SK-N-DZ (cell line): Measurements from ENCODE around the gene FBXO24.

Experiments used
- DNase-seq: peaks from one replicate; pipeline ENCODE4 v3.0.0-alpha.2; 2015; ENCODE audit warnings: low spot score

FBXO24 gene

GRCh38 chr7:100614308-100614861 lies 28.3 kb downstream of the FBXO24 start:
- DNase-seq = no peak

DNA sequence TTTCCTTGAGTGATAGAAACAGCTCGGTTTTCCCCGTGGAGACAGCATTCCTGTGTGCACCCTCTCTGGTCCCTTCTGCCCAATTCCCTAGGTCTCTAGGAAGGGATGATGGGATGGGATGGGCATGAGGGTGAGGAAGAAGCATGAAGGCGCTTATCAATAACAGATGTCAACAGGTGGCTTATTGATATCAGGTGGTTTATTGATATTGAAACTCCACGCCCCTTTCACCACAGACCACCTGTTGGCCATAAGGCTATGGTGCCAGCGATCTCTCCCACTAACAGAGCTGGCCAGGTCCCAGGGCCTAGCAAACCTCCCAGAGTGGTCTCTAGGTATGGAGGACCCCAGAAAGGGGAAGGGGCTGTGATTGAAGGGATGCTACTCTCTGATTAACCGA lies 34.1 kb downstream of the FBXO24 start:
- DNase-seq = no peak

DNA sequence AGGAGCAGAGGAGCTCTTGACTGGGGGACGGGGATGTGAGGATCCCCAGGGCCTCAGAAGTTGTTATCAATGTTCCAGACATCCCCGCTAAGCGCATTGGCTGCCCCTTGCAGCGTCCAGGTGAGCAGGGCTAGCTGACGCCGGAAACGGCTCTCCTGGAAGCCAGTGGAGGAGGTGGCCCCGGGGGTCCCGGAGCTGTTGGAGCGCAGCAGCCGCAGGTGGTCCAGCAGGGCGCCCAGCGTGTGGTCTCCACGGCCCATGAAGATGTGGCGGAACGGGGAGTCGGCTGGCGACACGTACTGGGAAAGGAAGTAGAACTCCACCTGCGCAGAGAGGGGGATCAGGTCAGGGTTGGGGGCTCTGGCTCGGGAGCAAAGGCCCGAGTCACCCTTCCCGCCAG lies 34.7 kb downstream of the FBXO24 start:
- DNase-seq = no peak

- no peak for DNase-seq
Observed at GRCh38 chr7:100621554-100621953, 35.4 kb downstream of the FBXO24 start.

DNA sequence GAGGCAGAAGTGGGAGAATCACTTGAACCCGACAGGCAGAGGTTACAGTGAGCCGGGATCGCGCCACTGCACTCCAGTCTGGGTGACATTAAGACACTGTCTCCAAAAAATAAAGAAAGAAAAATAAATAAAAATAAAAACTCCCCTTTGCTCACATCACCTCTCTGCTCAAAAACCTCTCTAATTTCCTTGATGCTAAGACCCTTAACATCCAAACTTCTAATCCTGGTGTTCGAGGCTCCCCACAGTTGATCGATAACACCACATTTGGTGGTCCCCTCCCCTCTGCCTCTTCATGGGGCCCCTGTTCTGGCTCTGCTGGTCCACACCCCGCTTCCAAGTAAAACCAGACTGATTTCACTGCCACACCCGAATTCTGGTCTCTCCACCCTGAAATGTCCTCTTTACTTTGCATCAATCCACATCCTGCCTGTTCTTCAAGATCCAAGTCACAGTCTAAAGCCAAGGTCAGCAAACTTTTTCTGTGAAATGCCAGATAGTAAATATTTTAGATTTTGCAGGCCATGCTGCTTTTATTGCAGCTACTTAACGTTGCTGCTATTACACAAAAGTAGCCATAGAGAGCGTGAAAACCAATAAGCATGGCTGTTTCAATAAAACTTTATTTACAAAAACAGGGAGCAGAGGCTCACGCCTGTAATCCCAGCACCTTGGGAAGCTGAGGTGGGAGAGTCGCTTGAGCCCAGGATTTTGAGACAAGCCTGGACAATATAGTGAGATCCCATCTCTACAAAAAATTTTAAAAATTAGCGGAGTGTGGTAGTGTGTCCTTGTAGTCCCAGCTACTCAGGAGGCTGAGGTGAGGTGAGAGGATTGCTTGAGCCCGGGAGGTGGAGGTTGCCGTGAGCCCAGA lies 38.1 kb downstream of the FBXO24 start:
- no peak for DNase-seq

DNA sequence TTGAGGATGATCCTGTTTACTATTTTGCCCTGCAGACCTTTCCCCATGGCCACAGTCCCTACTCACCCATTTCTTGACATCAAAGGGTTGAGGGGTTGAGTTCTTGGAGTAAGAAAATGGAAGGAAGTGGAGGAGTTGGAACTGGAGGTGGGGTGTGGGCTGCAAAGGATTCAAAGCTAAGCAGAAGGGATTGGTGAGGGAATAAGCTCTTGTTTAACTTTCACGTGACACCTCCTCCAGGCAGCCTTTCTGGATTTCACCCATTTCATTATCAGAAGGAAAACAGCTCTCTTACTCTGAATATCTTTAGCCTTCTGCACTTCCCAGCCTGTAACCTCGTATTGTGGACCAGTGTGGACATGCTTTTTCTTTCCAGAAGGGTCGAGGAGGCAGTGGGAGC lies 39.9 kb downstream of the FBXO24 start:
- no peak for DNase-seq

- DNase-seq = peak; percentile 88
Observed at GRCh38 chr7:100626530-100627237, 40.6 kb downstream of the FBXO24 start.

GRCh38 chr7:100627238-100627549 lies 41.1 kb downstream of the FBXO24 start:
- DNase-seq = no peak

- peak; percentile 50 for DNase-seq
Observed at GRCh38 chr7:100629117-100629716, 43.1 kb downstream of the FBXO24 start.

DNA sequence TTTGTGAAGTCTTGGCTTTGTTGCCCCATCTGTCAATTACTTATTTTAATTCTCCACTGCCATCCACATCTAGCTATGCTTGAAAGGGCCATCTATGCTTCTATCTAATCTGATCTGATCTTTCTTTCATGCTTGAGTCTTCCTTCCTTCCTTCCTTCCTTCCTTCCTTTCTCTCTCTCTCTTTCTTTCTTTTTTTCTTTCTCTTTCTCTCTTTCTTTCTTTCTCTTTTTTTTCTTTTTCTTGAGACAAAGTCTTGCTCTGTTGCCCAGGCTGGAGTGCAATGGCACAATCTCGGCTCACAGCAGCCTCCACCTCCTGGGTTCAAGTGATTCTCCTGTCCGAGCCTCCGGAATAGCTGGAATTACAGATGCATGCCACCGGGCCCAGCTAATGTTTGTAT lies 43.9 kb downstream of the FBXO24 start:
- DNase-seq = no peak

DNA sequence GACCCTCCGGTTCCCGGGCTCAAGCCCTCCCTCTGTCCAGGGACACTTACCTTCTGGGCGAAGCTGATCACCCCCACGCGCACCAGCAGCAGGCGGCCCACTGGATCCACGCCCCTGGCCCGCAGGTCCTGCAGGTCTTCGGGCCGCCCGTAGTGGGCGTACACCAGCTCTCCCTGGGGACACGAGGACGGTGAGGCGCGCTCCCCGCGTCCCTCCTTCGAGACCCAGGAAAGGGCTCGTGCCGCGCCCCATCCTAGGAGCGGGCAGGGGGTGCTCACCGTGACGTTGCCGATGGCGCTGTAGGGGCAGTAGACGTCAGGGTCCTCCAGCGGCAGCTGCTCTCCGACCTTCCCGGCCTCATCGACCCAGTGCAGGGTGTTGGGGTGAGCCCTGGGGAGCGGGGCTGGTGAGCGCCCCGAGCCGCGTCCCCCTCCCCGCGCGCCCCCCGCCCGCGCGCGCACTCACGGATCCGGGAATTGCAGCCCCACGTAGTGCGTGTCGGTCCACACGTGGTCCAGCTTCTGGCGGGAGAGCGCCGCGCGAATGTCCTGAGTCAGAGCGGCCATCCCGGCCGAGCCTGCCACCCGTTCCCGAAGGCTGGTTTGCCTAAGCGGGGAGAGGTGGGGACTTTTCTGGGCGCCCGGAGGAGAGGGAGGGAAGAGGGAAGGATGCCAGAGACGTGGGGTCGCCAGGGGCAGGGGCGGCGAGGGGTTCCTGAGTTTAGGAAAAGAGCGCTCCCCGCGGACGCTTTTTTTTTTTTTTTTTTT lies 47.0 kb downstream of the FBXO24 start:
- peak; percentile 55 for DNase-seq

DNA sequence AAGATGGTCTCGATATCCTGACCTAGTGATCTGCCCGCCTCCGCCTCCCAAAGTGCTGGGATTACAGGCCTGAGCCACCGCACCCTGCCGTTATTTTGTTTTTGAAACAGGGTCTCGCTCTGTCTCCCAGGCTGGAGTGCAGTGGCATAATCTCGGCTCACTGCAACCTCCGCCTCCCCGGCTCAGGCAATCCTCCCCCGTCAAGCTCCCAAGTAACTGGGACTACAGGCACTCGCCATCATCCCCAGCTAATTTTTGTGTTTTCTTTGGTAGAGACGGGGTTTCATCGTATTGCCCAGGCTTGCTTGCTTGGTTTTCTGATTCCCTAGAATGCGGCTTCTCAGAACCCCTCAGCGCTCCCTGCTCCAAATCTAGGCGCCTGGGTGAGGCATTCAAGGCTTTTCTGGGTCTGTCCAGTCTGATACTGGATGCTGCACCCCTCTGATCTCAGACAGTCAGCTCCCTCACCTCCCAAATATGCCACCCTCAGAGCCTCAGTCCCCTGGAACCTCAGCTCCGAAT lies 53.9 kb downstream of the FBXO24 start:
- no peak for DNase-seq

GRCh38 chr7:100640517-100641440 lies 54.7 kb downstream of the FBXO24 start:
- DNase-seq = no peak

DNA sequence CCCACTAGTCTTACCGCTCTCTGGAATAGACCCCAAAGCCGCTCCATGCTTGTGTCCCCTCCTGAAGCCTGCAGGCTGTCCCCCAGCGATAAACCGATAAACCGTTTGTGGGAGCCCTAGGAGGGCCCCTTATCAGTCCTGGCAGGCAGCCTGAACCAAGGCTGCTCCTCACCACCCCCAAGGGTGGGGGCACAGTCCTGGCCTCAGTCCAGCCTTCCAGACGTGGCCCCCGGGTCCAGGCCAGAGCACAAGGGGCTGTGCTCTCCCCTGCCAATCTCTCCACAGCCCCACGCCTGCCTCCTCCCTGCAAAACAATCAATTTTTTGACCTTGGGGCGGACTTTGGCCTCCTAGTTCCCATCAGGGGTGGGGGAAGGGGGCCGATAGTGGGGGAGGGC lies 55.3 kb downstream of the FBXO24 start, which contains the start of gene TFR2:
TFR2 (minus strand) TSS at position 90 of the 397 bp plus-strand sequence; CDS start at position 47, 43 bp downstream.
- no peak for DNase-seq

GRCh38 chr7:100641860-100642533 lies 55.9 kb downstream of the FBXO24 start:
- no peak for DNase-seq

- no peak for DNase-seq
Observed at GRCh38 chr7:100642534-100642907, 56.4 kb downstream of the FBXO24 start.

- no peak for DNase-seq
Observed at GRCh38 chr7:100649826-100650565, 63.9 kb downstream of the FBXO24 start.
